HEK293 (cell line): ENCODE measurements around the gene RBM19.

Experiments
- CTCF ChIP-seq: fragments of 450-650 bp; formaldehyde crosslinking; IDR thresholded peaks from 2 replicates; pipeline ENCODE4 v1.5.1; 2016; ENCODE audit warnings: missing biosample characterization, missing genetic modification characterization
- KLF1 ChIP-seq: fragments of 450-650 bp; formaldehyde crosslinking; IDR thresholded peaks from 2 replicates; pipeline ENCODE4 v1.5.1; 2016; ENCODE audit warnings: missing biosample characterization, missing genetic modification characterization
- PBX3 ChIP-seq: sonication (generic); formaldehyde crosslinking; IDR thresholded peaks from 2 replicates; pipeline ENCODE4 v1.8.1; 2022; ENCODE audit warnings: mild to moderate bottlenecking, moderate library complexity, missing genetic modification reagents
- PRDM10 ChIP-seq: fragments of 450-650 bp; formaldehyde crosslinking; IDR thresholded peaks from 2 replicates; pipeline ENCODE4 v1.5.1; 2016; ENCODE audit warnings: missing biosample characterization, missing genetic modification characterization
- REST ChIP-seq: fragments of 450-650 bp; formaldehyde crosslinking; IDR thresholded peaks from 2 replicates; pipeline ENCODE4 v1.5.1; 2016; ENCODE audit warnings: missing biosample characterization, missing genetic modification characterization
- SP3 ChIP-seq: fragments of 450-650 bp; formaldehyde crosslinking; IDR thresholded peaks from 2 replicates; pipeline ENCODE4 v1.5.1; 2016; ENCODE audit warnings: missing biosample characterization, missing genetic modification characterization
- ZFP41 ChIP-seq: fragments of 450-650 bp; formaldehyde crosslinking; IDR thresholded peaks from 2 replicates; pipeline ENCODE4 v1.5.1; 2016; ENCODE audit warnings: missing biosample characterization, missing genetic modification characterization, borderline replicate concordance
- ZNF350 ChIP-seq: fragments of 450-650 bp; formaldehyde crosslinking; IDR thresholded peaks from 2 replicates; pipeline ENCODE4 v1.5.0; 2017; ENCODE audit warnings: missing biosample characterization, mild to moderate bottlenecking, missing genetic modification characterization
- ZNF510 ChIP-seq: fragments of 450-650 bp; formaldehyde crosslinking; IDR thresholded peaks from 2 replicates; pipeline ENCODE4 v1.5.1; 2018; ENCODE audit warnings: mild to moderate bottlenecking, missing genetic modification characterization, missing biosample characterization; ENCODE audit not compliant: insufficient replicate concordance
- ZNF514 ChIP-seq: fragments of 450-650 bp; formaldehyde crosslinking; IDR thresholded peaks from 2 replicates; pipeline ENCODE4 v1.5.1; 2016; ENCODE audit warnings: missing biosample characterization, missing genetic modification characterization
- ZNF670 ChIP-seq: fragments of 450-650 bp; formaldehyde crosslinking; IDR thresholded peaks from 2 replicates; pipeline ENCODE4 v1.5.1; 2016; ENCODE audit warnings: missing biosample characterization, missing genetic modification characterization, low read depth
- ZNF76 ChIP-seq: fragments of 450-650 bp; formaldehyde crosslinking; IDR thresholded peaks from 2 replicates; pipeline ENCODE4; 2016; ENCODE audit warnings: low read depth, missing biosample characterization, missing genetic modification characterization, borderline replicate concordance
- ZNF792 ChIP-seq: fragments of 450-650 bp; formaldehyde crosslinking; IDR thresholded peaks from 2 replicates; pipeline ENCODE4 v1.5.1; 2016; ENCODE audit warnings: missing biosample characterization, missing genetic modification characterization

GRCh38 chr12:113910751-113911272 lies 55.3 kb downstream of the RBM19 start:
- TF ChIP-seq CTCF (tag by site-specific recombination) (no peak), PBX3 (no peak), PRDM10 (tag by site-specific recombination) (no peak), ZNF76 (no peak), KLF1 (tag by site-specific recombination) (no peak), ZNF670 (no peak), ZNF792 (no peak), ZNF514 (no peak), REST (tag by site-specific recombination) (no peak), SP3 (tag by site-specific recombination) (no peak), ZFP41 (no peak), ZNF350 (tag by site-specific recombination) (no peak), ZNF510 (tag by site-specific recombination) (no peak)
